HepG2 (cell line): Measurements from ENCODE around the gene DIPK1A. TPM values are rescaled to one million over a fixed set of nuclear protein-coding genes. Genes with fewer than 3 reads are reported as not detected.

Source experiments
- RARG ChIP-seq: sonication (generic); formaldehyde crosslinking; IDR thresholded peaks from 2 replicates; pipeline ENCODE4 v1.4.0; 2020; ENCODE audit warnings: low read depth, mild to moderate bottlenecking, missing genetic modification reagents
- SNRNP70 ChIP-seq: fragments of 200-400 bp; formaldehyde crosslinking; IDR thresholded peaks from 2 replicates; pipeline ENCODE4 v1.6.1; 2017; ENCODE audit warnings: mild to moderate bottlenecking, low read depth, low read length, moderate library complexity
- STAT5B ChIP-seq: sonication (generic); formaldehyde crosslinking; IDR thresholded peaks from 2 replicates; pipeline ENCODE4 v1.4.0; 2020; ENCODE audit warnings: missing genetic modification reagents
- ZNF260 ChIP-seq: sonication (generic); formaldehyde crosslinking; IDR thresholded peaks from 2 replicates; pipeline ENCODE4 v1.4.0; 2020; ENCODE audit warnings: missing genetic modification reagents, low read depth, mild to moderate bottlenecking, borderline replicate concordance
- ZNF329 ChIP-seq: sonication (generic); formaldehyde crosslinking; IDR thresholded peaks from 2 replicates; pipeline ENCODE4 v1.9.0; 2021; ENCODE audit warnings: low read depth, mild to moderate bottlenecking, missing genetic modification reagents
- ZNF746 ChIP-seq: sonication (generic); formaldehyde crosslinking; IDR thresholded peaks from 2 replicates; pipeline ENCODE4 v1.8.0; 2022; ENCODE audit warnings: mild to moderate bottlenecking, missing genetic modification reagents
- ZSCAN29 ChIP-seq: sonication (generic); formaldehyde crosslinking; conservative IDR thresholded peaks from 2 replicates; pipeline ENCODE4 v1.4.0; 2020; ENCODE audit warnings: mild to moderate bottlenecking, missing genetic modification reagents
- polyA plus RNA-seq, 8 experiments: library from polyadenylated mRNA; depleted of rRNA in 3 of 8; stranded (reverse) in 7 of 8; unstranded in 1 of 8; fragments of >200 nt; fragmentation: Illumina TruSeq in 4 of 8; extraction: Trizol in 4 of 8; gene quantifications; 2 replicates each; pipeline versions ENCODE4 v1.2.1 to v1.2.3, GENCODE V29; 2011 to 2016; ENCODE audit warnings: low read depth in 4 of 8, missing spikeins in 1 of 8, mixed read lengths in 1 of 8; ENCODE audit not compliant: insufficient read depth in 1 of 8
- total RNA-seq, 5 experiments: library from RNA; depleted of rRNA; stranded (reverse); fragments of >200 nt; fragmentation: Illumina TruSeq; extraction: Trizol; gene quantifications; 2 replicates each; pipeline ENCODE4 v1.2.3, GENCODE V29; 2016; ENCODE audit warnings: low read depth in 1 of 5
- TF ChIP-seq, protein P1 (sequence below): sonication (generic); formaldehyde crosslinking; IDR thresholded peaks from 2 replicates; pipeline ENCODE4 v1.5.0; 2020; ENCODE audit warnings: mild to moderate bottlenecking, missing genetic modification reagents, borderline replicate concordance
- TF ChIP-seq, protein P2 (sequence below): sonication (generic); formaldehyde crosslinking; IDR thresholded peaks from 2 replicates; pipeline ENCODE4 v1.4.0; 2020; ENCODE audit warnings: low read depth, missing genetic modification reagents
- TF ChIP-seq, protein P3 (sequence below): sonication (generic); formaldehyde crosslinking; IDR thresholded peaks from 2 replicates; pipeline ENCODE4 v1.4.0; 2020; ENCODE audit warnings: missing genetic modification reagents, borderline replicate concordance

DIPK1A gene
- total and polyA plus RNA-seq, 2 of the 13 experiments (the other 11 are each of a cell fraction or from before 2014, with no cell fraction given): 8.4 TPM

DNA sequence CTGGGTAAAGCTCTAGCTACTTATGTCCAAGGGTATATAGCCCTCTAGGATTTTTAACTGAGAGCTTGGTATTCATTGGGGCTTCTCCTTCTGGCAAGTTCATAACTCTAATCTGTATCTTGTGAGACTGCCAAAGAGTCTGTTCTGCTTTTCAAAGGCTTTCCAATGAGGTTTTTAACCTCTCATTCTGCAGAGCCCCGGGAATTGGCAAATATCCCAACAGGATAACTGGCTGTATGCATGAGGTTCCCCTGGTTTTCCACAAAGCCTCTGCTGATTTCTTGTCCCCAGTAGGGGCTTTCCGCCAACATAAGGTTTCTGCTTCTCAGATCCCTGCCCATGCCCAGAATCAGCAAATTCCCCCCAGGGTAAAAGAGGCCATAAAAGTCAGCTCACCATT is 88.5 kb downstream of the DIPK1A start (continued):
- TF ChIP-seq, protein P1, sequence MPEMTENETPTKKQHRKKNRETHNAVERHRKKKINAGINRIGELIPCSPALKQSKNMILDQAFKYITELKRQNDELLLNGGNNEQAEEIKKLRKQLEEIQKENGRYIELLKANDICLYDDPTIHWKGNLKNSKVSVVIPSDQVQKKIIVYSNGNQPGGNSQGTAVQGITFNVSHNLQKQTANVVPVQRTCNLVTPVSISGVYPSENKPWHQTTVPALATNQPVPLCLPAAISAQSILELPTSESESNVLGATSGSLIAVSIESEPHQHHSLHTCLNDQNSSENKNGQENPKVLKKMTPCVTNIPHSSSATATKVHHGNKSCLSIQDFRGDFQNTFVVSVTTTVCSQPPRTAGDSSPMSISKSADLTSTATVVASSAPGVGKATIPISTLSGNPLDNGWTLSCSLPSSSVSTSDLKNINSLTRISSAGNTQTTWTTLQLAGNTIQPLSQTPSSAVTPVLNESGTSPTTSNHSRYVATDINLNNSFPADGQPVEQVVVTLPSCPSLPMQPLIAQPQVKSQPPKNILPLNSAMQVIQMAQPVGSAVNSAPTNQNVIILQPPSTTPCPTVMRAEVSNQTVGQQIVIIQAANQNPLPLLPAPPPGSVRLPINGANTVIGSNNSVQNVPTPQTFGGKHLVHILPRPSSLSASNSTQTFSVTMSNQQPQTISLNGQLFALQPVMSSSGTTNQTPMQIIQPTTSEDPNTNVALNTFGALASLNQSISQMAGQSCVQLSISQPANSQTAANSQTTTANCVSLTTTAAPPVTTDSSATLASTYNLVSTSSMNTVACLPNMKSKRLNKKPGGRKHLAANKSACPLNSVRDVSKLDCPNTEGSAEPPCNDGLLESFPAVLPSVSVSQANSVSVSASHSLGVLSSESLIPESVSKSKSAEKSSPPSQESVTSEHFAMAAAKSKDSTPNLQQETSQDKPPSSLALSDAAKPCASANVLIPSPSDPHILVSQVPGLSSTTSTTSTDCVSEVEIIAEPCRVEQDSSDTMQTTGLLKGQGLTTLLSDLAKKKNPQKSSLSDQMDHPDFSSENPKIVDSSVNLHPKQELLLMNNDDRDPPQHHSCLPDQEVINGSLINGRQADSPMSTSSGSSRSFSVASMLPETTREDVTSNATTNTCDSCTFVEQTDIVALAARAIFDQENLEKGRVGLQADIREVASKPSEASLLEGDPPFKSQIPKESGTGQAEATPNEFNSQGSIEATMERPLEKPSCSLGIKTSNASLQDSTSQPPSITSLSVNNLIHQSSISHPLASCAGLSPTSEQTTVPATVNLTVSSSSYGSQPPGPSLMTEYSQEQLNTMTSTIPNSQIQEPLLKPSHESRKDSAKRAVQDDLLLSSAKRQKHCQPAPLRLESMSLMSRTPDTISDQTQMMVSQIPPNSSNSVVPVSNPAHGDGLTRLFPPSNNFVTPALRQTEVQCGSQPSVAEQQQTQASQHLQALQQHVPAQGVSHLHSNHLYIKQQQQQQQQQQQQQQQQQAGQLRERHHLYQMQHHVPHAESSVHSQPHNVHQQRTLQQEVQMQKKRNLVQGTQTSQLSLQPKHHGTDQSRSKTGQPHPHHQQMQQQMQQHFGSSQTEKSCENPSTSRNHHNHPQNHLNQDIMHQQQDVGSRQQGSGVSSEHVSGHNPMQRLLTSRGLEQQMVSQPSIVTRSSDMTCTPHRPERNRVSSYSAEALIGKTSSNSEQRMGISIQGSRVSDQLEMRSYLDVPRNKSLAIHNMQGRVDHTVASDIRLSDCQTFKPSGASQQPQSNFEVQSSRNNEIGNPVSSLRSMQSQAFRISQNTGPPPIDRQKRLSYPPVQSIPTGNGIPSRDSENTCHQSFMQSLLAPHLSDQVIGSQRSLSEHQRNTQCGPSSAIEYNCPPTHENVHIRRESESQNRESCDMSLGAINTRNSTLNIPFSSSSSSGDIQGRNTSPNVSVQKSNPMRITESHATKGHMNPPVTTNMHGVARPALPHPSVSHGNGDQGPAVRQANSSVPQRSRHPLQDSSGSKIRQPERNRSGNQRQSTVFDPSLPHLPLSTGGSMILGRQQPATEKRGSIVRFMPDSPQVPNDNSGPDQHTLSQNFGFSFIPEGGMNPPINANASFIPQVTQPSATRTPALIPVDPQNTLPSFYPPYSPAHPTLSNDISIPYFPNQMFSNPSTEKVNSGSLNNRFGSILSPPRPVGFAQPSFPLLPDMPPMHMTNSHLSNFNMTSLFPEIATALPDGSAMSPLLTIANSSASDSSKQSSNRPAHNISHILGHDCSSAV: no peak
- TF ChIP-seq STAT5B (CRISPR knock-in tag) (no peak), ZNF260 (no peak), ZSCAN29 (CRISPR knock-in tag) (no peak), RARG (CRISPR knock-in tag) (no peak), SNRNP70 (no peak), ZNF746 (CRISPR knock-in tag) (no peak), ZNF329 (CRISPR knock-in tag) (no peak)
- TF ChIP-seq, protein P2, sequence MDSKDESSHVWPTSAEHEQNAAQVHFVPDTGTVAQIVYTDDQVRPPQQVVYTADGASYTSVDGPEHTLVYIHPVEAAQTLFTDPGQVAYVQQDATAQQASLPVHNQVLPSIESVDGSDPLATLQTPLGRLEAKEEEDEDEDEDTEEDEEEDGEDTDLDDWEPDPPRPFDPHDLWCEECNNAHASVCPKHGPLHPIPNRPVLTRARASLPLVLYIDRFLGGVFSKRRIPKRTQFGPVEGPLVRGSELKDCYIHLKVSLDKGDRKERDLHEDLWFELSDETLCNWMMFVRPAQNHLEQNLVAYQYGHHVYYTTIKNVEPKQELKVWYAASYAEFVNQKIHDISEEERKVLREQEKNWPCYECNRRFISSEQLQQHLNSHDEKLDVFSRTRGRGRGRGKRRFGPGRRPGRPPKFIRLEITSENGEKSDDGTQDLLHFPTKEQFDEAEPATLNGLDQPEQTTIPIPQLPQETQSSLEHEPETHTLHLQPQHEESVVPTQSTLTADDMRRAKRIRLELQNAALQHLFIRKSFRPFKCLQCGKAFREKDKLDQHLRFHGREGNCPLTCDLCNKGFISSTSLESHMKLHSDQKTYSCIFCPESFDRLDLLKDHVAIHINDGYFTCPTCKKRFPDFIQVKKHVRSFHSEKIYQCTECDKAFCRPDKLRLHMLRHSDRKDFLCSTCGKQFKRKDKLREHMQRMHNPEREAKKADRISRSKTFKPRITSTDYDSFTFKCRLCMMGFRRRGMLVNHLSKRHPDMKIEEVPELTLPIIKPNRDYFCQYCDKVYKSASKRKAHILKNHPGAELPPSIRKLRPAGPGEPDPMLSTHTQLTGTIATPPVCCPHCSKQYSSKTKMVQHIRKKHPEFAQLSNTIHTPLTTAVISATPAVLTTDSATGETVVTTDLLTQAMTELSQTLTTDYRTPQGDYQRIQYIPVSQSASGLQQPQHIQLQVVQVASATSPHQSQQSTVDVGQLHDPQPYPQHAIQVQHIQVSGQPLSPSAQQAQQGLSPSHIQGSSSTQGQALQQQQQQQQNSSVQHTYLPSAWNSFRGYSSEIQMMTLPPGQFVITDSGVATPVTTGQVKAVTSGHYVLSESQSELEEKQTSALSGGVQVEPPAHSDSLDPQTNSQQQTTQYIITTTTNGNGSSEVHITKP (CRISPR knock-in tag): no peak
- TF ChIP-seq, protein P3, sequence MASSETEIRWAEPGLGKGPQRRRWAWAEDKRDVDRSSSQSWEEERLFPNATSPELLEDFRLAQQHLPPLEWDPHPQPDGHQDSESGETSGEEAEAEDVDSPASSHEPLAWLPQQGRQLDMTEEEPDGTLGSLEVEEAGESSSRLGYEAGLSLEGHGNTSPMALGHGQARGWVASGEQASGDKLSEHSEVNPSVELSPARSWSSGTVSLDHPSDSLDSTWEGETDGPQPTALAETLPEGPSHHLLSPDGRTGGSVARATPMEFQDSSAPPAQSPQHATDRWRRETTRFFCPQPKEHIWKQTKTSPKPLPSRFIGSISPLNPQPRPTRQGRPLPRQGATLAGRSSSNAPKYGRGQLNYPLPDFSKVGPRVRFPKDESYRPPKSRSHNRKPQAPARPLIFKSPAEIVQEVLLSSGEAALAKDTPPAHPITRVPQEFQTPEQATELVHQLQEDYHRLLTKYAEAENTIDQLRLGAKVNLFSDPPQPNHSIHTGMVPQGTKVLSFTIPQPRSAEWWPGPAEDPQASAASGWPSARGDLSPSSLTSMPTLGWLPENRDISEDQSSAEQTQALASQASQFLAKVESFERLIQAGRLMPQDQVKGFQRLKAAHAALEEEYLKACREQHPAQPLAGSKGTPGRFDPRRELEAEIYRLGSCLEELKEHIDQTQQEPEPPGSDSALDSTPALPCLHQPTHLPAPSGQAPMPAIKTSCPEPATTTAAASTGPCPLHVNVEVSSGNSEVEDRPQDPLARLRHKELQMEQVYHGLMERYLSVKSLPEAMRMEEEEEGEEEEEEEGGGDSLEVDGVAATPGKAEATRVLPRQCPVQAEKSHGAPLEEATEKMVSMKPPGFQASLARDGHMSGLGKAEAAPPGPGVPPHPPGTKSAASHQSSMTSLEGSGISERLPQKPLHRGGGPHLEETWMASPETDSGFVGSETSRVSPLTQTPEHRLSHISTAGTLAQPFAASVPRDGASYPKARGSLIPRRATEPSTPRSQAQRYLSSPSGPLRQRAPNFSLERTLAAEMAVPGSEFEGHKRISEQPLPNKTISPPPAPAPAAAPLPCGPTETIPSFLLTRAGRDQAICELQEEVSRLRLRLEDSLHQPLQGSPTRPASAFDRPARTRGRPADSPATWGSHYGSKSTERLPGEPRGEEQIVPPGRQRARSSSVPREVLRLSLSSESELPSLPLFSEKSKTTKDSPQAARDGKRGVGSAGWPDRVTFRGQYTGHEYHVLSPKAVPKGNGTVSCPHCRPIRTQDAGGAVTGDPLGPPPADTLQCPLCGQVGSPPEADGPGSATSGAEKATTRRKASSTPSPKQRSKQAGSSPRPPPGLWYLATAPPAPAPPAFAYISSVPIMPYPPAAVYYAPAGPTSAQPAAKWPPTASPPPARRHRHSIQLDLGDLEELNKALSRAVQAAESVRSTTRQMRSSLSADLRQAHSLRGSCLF (CRISPR knock-in tag): no peak
